Stomach (tissue), 4 donors: Measurements from ENCODE around the gene ABCD4.

Experiments
- POLR2AphosphoS5 ChIP-seq, 3 donors: sonication (generic); formaldehyde crosslinking; IDR thresholded peaks; one replicate each; pipeline ENCODE4 v1.6.1; 2016; ENCODE audit warnings: antibody characterized with exemption in 3 of 3
- TF ChIP-seq, protein P1 (sequence below), 7 experiments: fragments of 450-650 bp in 4 of 7; fragments of 200-600 bp in 3 of 7; sonication (generic) in 3 of 7; IDR thresholded peaks; one replicate each; pipeline ENCODE4 v1.5.1; 2016 to 2019; ENCODE audit warnings: antibody characterized with exemption in 7 of 7, control low read depth in 2 of 7, mild to moderate bottlenecking in 1 of 7

DNA sequence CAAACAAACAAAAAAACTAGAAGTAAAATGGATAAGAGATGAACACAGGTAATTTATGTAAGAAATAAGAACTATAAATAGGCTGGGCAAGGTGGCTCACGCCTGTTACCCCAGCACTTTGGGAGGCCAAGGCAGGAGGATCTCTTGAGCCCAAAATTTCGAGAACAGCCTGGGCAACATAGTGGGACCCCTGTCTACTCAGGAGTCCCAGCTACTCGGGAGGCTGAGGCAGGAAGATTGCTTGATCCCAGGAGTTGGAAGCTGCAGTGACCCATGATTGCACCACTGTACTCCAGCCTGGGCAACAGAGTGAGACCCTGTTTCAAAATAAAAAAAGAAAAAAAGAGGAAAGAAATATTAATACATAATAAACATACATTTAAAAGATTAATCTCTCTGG lies 22.7 kb upstream of the ABCD4 start:
- TF ChIP-seq, protein P1, sequence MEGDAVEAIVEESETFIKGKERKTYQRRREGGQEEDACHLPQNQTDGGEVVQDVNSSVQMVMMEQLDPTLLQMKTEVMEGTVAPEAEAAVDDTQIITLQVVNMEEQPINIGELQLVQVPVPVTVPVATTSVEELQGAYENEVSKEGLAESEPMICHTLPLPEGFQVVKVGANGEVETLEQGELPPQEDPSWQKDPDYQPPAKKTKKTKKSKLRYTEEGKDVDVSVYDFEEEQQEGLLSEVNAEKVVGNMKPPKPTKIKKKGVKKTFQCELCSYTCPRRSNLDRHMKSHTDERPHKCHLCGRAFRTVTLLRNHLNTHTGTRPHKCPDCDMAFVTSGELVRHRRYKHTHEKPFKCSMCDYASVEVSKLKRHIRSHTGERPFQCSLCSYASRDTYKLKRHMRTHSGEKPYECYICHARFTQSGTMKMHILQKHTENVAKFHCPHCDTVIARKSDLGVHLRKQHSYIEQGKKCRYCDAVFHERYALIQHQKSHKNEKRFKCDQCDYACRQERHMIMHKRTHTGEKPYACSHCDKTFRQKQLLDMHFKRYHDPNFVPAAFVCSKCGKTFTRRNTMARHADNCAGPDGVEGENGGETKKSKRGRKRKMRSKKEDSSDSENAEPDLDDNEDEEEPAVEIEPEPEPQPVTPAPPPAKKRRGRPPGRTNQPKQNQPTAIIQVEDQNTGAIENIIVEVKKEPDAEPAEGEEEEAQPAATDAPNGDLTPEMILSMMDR (IDR thresholded peaks at IDR 0.05): no peak
- no peak for TF ChIP-seq POLR2AphosphoS5 (IDR thresholded peaks at IDR 0.05)
